OCI-LY1 (cell line): Measurements from ENCODE around the gene MRO.

Source experiments
- EZH2 ChIP-seq: fragments of 200-600 bp; sonication (generic), shearing (Covaris generic); IDR thresholded peaks from 2 replicates; pipeline ENCODE4 v1.8.0; 2017; ENCODE audit warnings: borderline replicate concordance, mixed run types, mild to moderate bottlenecking, antibody characterized with exemption, low read length, moderate library complexity, mixed read lengths
- TF ChIP-seq, protein P1 (sequence below): fragments of 200-600 bp; sonication (generic), shearing (Covaris generic); IDR thresholded peaks from 2 replicates; pipeline ENCODE4 v1.5.1; 2017; ENCODE audit warnings: mild to moderate bottlenecking, antibody characterized with exemption, low read length, moderate library complexity, mixed read lengths

DNA sequence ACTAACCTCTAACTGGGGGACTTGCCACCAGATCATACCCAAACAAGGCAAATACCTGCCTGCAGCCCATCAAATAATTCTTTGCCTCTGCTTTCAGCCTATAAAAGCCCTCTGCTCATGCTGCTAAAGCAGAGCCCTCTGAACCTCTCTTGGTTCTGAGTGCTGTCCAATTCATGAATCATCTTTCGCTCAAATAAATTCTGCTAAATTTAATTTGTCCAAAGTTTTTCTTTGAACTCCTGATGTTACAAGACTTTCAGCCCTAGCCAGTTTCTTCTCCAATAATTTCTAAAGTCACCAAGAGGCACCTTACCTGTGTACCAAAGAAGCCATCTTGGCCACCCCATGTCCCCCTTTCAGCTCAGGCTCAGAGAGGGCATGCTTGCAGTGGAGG is 72.0 kb downstream of the MRO start:
- TF ChIP-seq, protein P1, sequence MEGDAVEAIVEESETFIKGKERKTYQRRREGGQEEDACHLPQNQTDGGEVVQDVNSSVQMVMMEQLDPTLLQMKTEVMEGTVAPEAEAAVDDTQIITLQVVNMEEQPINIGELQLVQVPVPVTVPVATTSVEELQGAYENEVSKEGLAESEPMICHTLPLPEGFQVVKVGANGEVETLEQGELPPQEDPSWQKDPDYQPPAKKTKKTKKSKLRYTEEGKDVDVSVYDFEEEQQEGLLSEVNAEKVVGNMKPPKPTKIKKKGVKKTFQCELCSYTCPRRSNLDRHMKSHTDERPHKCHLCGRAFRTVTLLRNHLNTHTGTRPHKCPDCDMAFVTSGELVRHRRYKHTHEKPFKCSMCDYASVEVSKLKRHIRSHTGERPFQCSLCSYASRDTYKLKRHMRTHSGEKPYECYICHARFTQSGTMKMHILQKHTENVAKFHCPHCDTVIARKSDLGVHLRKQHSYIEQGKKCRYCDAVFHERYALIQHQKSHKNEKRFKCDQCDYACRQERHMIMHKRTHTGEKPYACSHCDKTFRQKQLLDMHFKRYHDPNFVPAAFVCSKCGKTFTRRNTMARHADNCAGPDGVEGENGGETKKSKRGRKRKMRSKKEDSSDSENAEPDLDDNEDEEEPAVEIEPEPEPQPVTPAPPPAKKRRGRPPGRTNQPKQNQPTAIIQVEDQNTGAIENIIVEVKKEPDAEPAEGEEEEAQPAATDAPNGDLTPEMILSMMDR, result no peak
- no peak for TF ChIP-seq EZH2
